Nephron (organoid): ENCODE measurements around the gene TAF3.
A peak's percentile ranks its signal among the peaks of the same experiment; 100 is the strongest.

Source experiments
- H3K27ac Mint-ChIP-seq, 3 experiments: 2 replicates each; pipeline ENCODE4 v1.8.0; 2020; ENCODE audit warnings: mixed read lengths in 3 of 3, mild to moderate bottlenecking in 2 of 3, moderate library complexity in 1 of 3
- H3K27me3 Mint-ChIP-seq: 2 replicates; pipeline ENCODE4 v1.8.0; 2021; ENCODE audit warnings: low read depth, mild to moderate bottlenecking, moderate library complexity, mixed read lengths
- H3K36me3 Mint-ChIP-seq: 2 replicates; pipeline ENCODE4 v1.8.0; 2020; ENCODE audit warnings: low read depth, mixed read lengths
- H3K4me1 Mint-ChIP-seq: 2 replicates; pipeline ENCODE4 v1.8.0; 2020; ENCODE audit warnings: mixed read lengths
- H3K4me3 Mint-ChIP-seq, 3 experiments: 2 replicates each; pipeline ENCODE4 v1.8.0; 2020; ENCODE audit warnings: mild to moderate bottlenecking in 3 of 3, mixed read lengths in 3 of 3, moderate library complexity in 2 of 3
- H3K9me3 Mint-ChIP-seq: 2 replicates; pipeline ENCODE4 v1.8.0; 2020; ENCODE audit warnings: mixed read lengths
- CTCF ChIP-seq, 3 experiments: fragments of 200-600 bp; sonication (generic); IDR thresholded peaks; one replicate each; pipeline ENCODE4 v1.5.0; 2021; ENCODE audit warnings: antibody characterized with exemption in 3 of 3; ENCODE audit not compliant: unreplicated experiment in 3 of 3

TAF3 gene

GRCh38 chr10:7915923-7916536 is 97.7 kb downstream of the TAF3 start:
- Mint-ChIP-seq H3K9me3 (no peaks in the 10 kb centered on the region), H3K27ac (peak overlapping the region in 1 of 3 experiments; percentile 47), H3K4me1 (no peaks in the 10 kb centered on the region), H3K4me3 (no peak overlapping the region), H3K27me3 (no peaks in the 10 kb centered on the region), H3K36me3 (no peaks in the 10 kb centered on the region)
- TF ChIP-seq CTCF (IDR thresholded peaks at IDR 0.05; ENCODE audit: unreplicated experiment in 3 of 3): no peak

- Mint-ChIP-seq H3K36me3 (no peaks in the 10 kb centered on the region), H3K4me1 (no peaks in the 10 kb centered on the region), H3K4me3 (no peak overlapping the region), H3K27ac (no peak overlapping the region), H3K27me3 (no peaks in the 10 kb centered on the region), H3K9me3 (no peaks in the 10 kb centered on the region)
- no peak for TF ChIP-seq CTCF (IDR thresholded peaks at IDR 0.05; ENCODE audit: unreplicated experiment in 3 of 3)
Observed at GRCh38 chr10:7917736-7918135, 99.4 kb downstream of the TAF3 start.

GRCh38 chr10:7922707-7923106 is 104.4 kb downstream of the TAF3 start:
- TF ChIP-seq CTCF (IDR thresholded peaks at IDR 0.05; ENCODE audit: unreplicated experiment in 3 of 3): no peak
- no peak overlapping the region for H3K4me3 Mint-ChIP-seq
- no peaks in the 10 kb centered on the region for H3K9me3 Mint-ChIP-seq
- H3K27ac Mint-ChIP-seq: no peak overlapping the region
- no peaks in the 10 kb centered on the region for H3K27me3 Mint-ChIP-seq
- H3K36me3 Mint-ChIP-seq: no peaks in the 10 kb centered on the region
- H3K4me1 Mint-ChIP-seq: no peaks in the 10 kb centered on the region

GRCh38 chr10:7928536-7928935 is 110.2 kb downstream of the TAF3 start:
- H3K27ac Mint-ChIP-seq: no peak overlapping the region
- no peak overlapping the region for H3K4me3 Mint-ChIP-seq
- no peak for TF ChIP-seq CTCF (IDR thresholded peaks at IDR 0.05; ENCODE audit: unreplicated experiment in 3 of 3)
- no peaks in the 10 kb centered on the region for H3K36me3 Mint-ChIP-seq
- H3K9me3 Mint-ChIP-seq: no peaks in the 10 kb centered on the region
- H3K4me1 Mint-ChIP-seq: no peaks in the 10 kb centered on the region
- no peaks in the 10 kb centered on the region for H3K27me3 Mint-ChIP-seq

GRCh38 chr10:7932301-7933036 is 114.2 kb downstream of the TAF3 start:
- H3K4me1 Mint-ChIP-seq: no peaks in the 10 kb centered on the region
- peaks cover 13% of the 10 kb centered on the region for H3K36me3 Mint-ChIP-seq
- peak overlapping the region in 2 of 3 experiments; percentile 40 to 79 for H3K27ac Mint-ChIP-seq
- peaks cover 6% of the 10 kb centered on the region for H3K9me3 Mint-ChIP-seq
- TF ChIP-seq CTCF (IDR thresholded peaks at IDR 0.05; ENCODE audit: unreplicated experiment in 3 of 3): no peak
- H3K4me3 Mint-ChIP-seq: no peak overlapping the region
- H3K27me3 Mint-ChIP-seq: no peaks in the 10 kb centered on the region

- Mint-ChIP-seq H3K27me3 (no peaks in the 10 kb centered on the region), H3K4me3 (no peak overlapping the region), H3K4me1 (no peaks in the 10 kb centered on the region), H3K27ac (peak overlapping the region in 1 of 3 experiments; percentile 71), H3K9me3 (peaks cover 12% of the 10 kb centered on the region), H3K36me3 (peaks cover 15% of the 10 kb centered on the region)
- no peak for TF ChIP-seq CTCF (IDR thresholded peaks at IDR 0.05; ENCODE audit: unreplicated experiment in 3 of 3)
Observed at GRCh38 chr10:7933262-7933661, 115.0 kb downstream of the TAF3 start.
